HCT116 (cell line): Measurements from ENCODE around the gene ESR2. TPM values are rescaled to one million over a fixed set of nuclear protein-coding genes. Genes with fewer than 3 reads are reported as not detected.

Source experiments
- ATAC-seq: fragments of 200-7000 bp; cut with Tn5 transposase; 2 replicates; pipeline ENCODE4 v1.9.1; 2020; ENCODE audit warnings: mild to moderate bottlenecking, moderate library complexity
- BruUV-seq: library from RNA; stranded (reverse); fragments of 400-500 nt; replicated peaks from 2 replicates; lab custom pipeline; 2021; lab: Mats Ljungman, UMichigan
- CTCF ChIA-PET: fragments of 300-600 bp; sonication (Branson Sonifier 250); formaldehyde crosslinking; loops from one replicate; lab custom pipeline; 2021; ENCODE audit warnings: antibody characterized with exemption; lab: Charles Lee
- POLR2A ChIA-PET: fragments of 300-600, 350-600 bp; sonication (Branson Sonifier 250); formaldehyde crosslinking; loops from one replicate; lab custom pipeline; 2021; ENCODE audit warnings: antibody characterized with exemption; lab: Charles Lee
- RAD21 ChIA-PET, 2 experiments: fragments of 300-600 bp; sonication (Branson Sonifier 250); formaldehyde crosslinking; loops; one replicate each; lab custom pipeline; 2023; ENCODE audit warnings: low total read pairs in 2 of 2; ENCODE audit not compliant: uncharacterized antibody in 2 of 2, unreplicated experiment in 2 of 2, low non-redundant PET in 1 of 2; lab: Charles Lee
- DNase-seq: peaks from one replicate; pipeline ENCODE4 v3.0.0-alpha.2; 2010; ENCODE audit warnings: low read depth, low spot score
- H2AFZ ChIP-seq: fragments of 200-600 bp; shearing (Covaris generic), sonication (generic); 2 replicates; pipeline ENCODE4 v1.6.1; 2017; ENCODE audit warnings: low read depth, mixed run types, mixed read lengths, antibody characterized with exemption, low read length; ENCODE audit not compliant: poor library complexity, severe bottlenecking
- H3K27ac ChIP-seq: 2 replicates; pipeline ENCODE4 v1.5.1; 2012; ENCODE audit warnings: low read depth, low read length
- H3K27me3 ChIP-seq: fragments of 200-600 bp; sonication (generic); 2 replicates; pipeline ENCODE4 v1.6.1; 2016; ENCODE audit warnings: mixed run types, low read length, mixed read lengths; ENCODE audit not compliant: insufficient read depth
- H3K36me3 ChIP-seq, 2 experiments: fragments of 200-500 bp in 1 of 2; fragments of 200-600 bp in 1 of 2; sonication (Bioruptor generic) in 1 of 2; sonication (generic) in 1 of 2; 2 replicates each; pipeline versions ENCODE4 v1.5.1 to v1.6.1; 2014 to 2016; ENCODE audit warnings: low read length in 2 of 2, inconsistent platforms in 1 of 2, mixed read lengths in 1 of 2, mixed run types in 1 of 2; ENCODE audit not compliant: insufficient read depth in 2 of 2, control insufficient read depth in 1 of 2
- H3K4me1 ChIP-seq, 2 experiments: fragments of 200-600 bp in 1 of 2; sonication (generic) in 1 of 2; 2 replicates each; pipeline versions ENCODE4 v1.5.1 to v1.6.1; 2012 to 2017; ENCODE audit warnings: low read length in 2 of 2, inconsistent platforms in 1 of 2, mild to moderate bottlenecking in 1 of 2, mixed read lengths in 1 of 2, mixed run types in 1 of 2, moderate library complexity in 1 of 2; ENCODE audit not compliant: insufficient read depth in 2 of 2, control insufficient read depth in 1 of 2
- H3K4me2 ChIP-seq: fragments of 200-600 bp; sonication (generic); 2 replicates; pipeline ENCODE4 v1.6.1; 2017; ENCODE audit warnings: mixed run types, low read length, mixed read lengths
- H3K4me3 ChIP-seq, 2 experiments: fragments of 200-600 bp in 1 of 2; sonication (generic) in 1 of 2; replicated peaks in 1 of 2; 2 replicates each; pipeline ENCODE4 v1.5.1; 2011 to 2016; ENCODE audit warnings: low read length in 2 of 2, control low read depth in 1 of 2, low read depth in 1 of 2, mild to moderate bottlenecking in 1 of 2, mixed read lengths in 1 of 2, mixed run types in 1 of 2
- H3K79me2 ChIP-seq: fragments of 200-600 bp; sonication (generic); 2 replicates; pipeline ENCODE4 v1.6.1; 2017; ENCODE audit warnings: mild to moderate bottlenecking, mixed run types, low read length, moderate library complexity, mixed read lengths; ENCODE audit not compliant: insufficient read depth
- H3K9ac ChIP-seq: fragments of 200-600 bp; sonication (generic); 2 replicates; pipeline ENCODE4 v1.6.1; 2016; ENCODE audit warnings: low read length, mixed read lengths
- H3K9me2 ChIP-seq: fragments of 200-600 bp; sonication (generic), shearing (Covaris generic); 2 replicates; pipeline ENCODE4 v1.6.1; 2017; ENCODE audit warnings: mixed run types, mild to moderate bottlenecking, moderate library complexity; ENCODE audit not compliant: insufficient read depth
- H3K9me3 ChIP-seq, 2 experiments: fragments of 200-500 bp in 1 of 2; fragments of 200-600 bp in 1 of 2; sonication (Bioruptor generic) in 1 of 2; sonication (generic) in 1 of 2; 2 replicates each; pipeline ENCODE4 v1.6.1; 2014 to 2017; ENCODE audit warnings: low read length in 2 of 2, mixed read lengths in 2 of 2, inconsistent platforms in 1 of 2, low read depth in 1 of 2, mild to moderate bottlenecking in 1 of 2, mixed run types in 1 of 2, moderate library complexity in 1 of 2; ENCODE audit not compliant: control insufficient read depth in 1 of 2, insufficient read depth in 1 of 2
- H4K20me1 ChIP-seq: fragments of 200-600 bp; sonication (generic), shearing (Covaris generic); 2 replicates; pipeline ENCODE4 v1.6.1; 2017; ENCODE audit warnings: mixed run types, mild to moderate bottlenecking, moderate library complexity; ENCODE audit not compliant: insufficient read depth
- CEBPB ChIP-seq: IDR thresholded peaks from 2 replicates; pipeline ENCODE4 v1.6.1; 2012; ENCODE audit warnings: low read depth
- EGR1 ChIP-seq: IDR thresholded peaks from 2 replicates; pipeline ENCODE4 v1.6.1; 2012; ENCODE audit warnings: low read depth
- ELF1 ChIP-seq: IDR thresholded peaks from 2 replicates; pipeline ENCODE4 v1.6.1; 2012; ENCODE audit warnings: low read depth, borderline replicate concordance
- FOSL1 ChIP-seq: IDR thresholded peaks from 2 replicates; pipeline ENCODE4 v1.6.1; 2012; ENCODE audit warnings: low read depth
- JUND ChIP-seq: IDR thresholded peaks from 2 replicates; pipeline ENCODE4 v1.6.1; 2012
- POLR2A ChIP-seq: IDR thresholded peaks from 2 replicates; pipeline ENCODE4 v1.7.0; 2011; ENCODE audit warnings: borderline replicate concordance; ENCODE audit not compliant: insufficient read depth, insufficient read length; ENCODE audit errors: extremely low read depth
- POLR2AphosphoS5 ChIP-seq: IDR thresholded peaks from 2 replicates; pipeline ENCODE4 v1.6.1; 2011; ENCODE audit warnings: mild to moderate bottlenecking, low read depth, low read length, moderate library complexity
- SIN3A ChIP-seq: IDR thresholded peaks from 2 replicates; pipeline ENCODE4 v1.6.1; 2012; ENCODE audit warnings: low read depth
- SP1 ChIP-seq: IDR thresholded peaks from 2 replicates; pipeline ENCODE4 v1.6.1; 2012; ENCODE audit warnings: low read depth
- ZNF274 ChIP-seq: fragments of 200-500 bp; sonication (Bioruptor generic); IDR thresholded peaks from 2 replicates; pipeline ENCODE4 v1.6.1; 2014; ENCODE audit warnings: mild to moderate bottlenecking, low read depth, low read length, inconsistent platforms
- intact Hi-C: fragments of 100-400 bp; cut with micrococcal nuclease; formaldehyde crosslinking; loops from 2 replicates; pipeline ENCODE4 v1.10.0; 2022
- total RNA-seq: library from RNA; stranded (reverse); gene quantifications from one replicate; pipeline ENCODE4 v1.2.1, GENCODE V29; 2021; ENCODE audit not compliant: unreplicated experiment
- TF ChIP-seq, protein P1 (sequence below), 3 experiments: fragments of 200-600 bp in 1 of 3; sonication (generic) in 1 of 3; IDR thresholded peaks in 2 of 3; conservative IDR thresholded peaks in 1 of 3; 2 replicates each; pipeline ENCODE4 v1.5.1; 2012 to 2017; ENCODE audit warnings: low read depth in 2 of 3, low read length in 2 of 3, antibody characterized with exemption in 1 of 3, borderline replicate concordance in 1 of 3, control low read depth in 1 of 3, mild to moderate bottlenecking in 1 of 3, mixed read lengths in 1 of 3, mixed run types in 1 of 3, moderate library complexity in 1 of 3; ENCODE audit not compliant: insufficient read depth in 1 of 3
- TF ChIP-seq, protein P2 (sequence below): IDR thresholded peaks from 2 replicates; pipeline ENCODE4 v1.6.1; 2012; ENCODE audit warnings: low read depth
- TF ChIP-seq, protein P3 (sequence below): IDR thresholded peaks from 2 replicates; pipeline ENCODE4 v1.6.1; 2012
- TF ChIP-seq, protein P4 (sequence below): IDR thresholded peaks from 2 replicates; pipeline ENCODE4 v1.6.1; 2012
- TF ChIP-seq, protein P5 (sequence below): IDR thresholded peaks from 2 replicates; pipeline ENCODE4 v1.6.1; 2011; ENCODE audit warnings: mild to moderate bottlenecking, low read length, moderate library complexity; ENCODE audit not compliant: insufficient replicate concordance; ENCODE audit errors: extremely low read depth

ESR2 gene
- total RNA-seq, 1 experiment from 2014 or later, result 0.32 TPM

DNA sequence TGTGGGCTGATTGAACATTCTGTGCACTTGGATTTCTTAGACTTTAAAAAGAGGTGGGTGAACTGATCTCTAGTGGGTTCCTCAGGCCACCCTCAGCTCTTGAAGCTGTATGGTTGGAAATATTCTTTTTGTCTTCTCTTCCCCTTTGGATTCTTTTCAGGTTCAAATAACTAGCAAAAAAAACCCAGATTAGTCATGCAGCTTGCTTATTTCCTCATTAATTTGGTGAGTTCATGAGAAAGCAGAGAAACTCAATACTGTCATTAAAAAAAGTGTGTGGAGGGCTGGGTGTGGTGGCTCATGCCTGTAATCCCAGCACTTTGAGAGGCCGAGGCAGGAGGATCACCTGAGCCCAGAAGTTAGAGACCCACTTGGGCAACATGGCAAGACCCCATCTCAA is 183.4 kb downstream of the ESR2 start:
- CTCF ChIA-PET, result no interaction called here
- intact Hi-C loops, result no loop called here
- ATAC-seq, result no peak

More for the DNA sequence above, 183.4 kb downstream of the ESR2 start:
- ChIA-PET POLR2A (no interaction called here), RAD21 (no interaction called here)
- Histone ChIP-seq H3K79me2 (no peaks in the 10 kb centered on the region), H3K9me2 (no peaks in the 10 kb centered on the region), H3K4me2 (no peak overlapping the region), H2AFZ (no peak overlapping the region), H3K27me3 (no peaks in the 10 kb centered on the region), H4K20me1 (no peaks in the 10 kb centered on the region), H3K27ac (no peak overlapping the region), H3K36me3 (no peaks in the 10 kb centered on the region; a peak in 1 of 4 replicates), H3K9me3 (no peaks in the 10 kb centered on the region), H3K9ac (no peak overlapping the region), H3K4me3 (no peak overlapping the region), H3K4me1 (no peaks in the 10 kb centered on the region)
- TF ChIP-seq SP1, result no peak
- no peak for TF ChIP-seq SIN3A
- no peak for TF ChIP-seq EGR1
- TF ChIP-seq, protein P1, sequence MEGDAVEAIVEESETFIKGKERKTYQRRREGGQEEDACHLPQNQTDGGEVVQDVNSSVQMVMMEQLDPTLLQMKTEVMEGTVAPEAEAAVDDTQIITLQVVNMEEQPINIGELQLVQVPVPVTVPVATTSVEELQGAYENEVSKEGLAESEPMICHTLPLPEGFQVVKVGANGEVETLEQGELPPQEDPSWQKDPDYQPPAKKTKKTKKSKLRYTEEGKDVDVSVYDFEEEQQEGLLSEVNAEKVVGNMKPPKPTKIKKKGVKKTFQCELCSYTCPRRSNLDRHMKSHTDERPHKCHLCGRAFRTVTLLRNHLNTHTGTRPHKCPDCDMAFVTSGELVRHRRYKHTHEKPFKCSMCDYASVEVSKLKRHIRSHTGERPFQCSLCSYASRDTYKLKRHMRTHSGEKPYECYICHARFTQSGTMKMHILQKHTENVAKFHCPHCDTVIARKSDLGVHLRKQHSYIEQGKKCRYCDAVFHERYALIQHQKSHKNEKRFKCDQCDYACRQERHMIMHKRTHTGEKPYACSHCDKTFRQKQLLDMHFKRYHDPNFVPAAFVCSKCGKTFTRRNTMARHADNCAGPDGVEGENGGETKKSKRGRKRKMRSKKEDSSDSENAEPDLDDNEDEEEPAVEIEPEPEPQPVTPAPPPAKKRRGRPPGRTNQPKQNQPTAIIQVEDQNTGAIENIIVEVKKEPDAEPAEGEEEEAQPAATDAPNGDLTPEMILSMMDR (IDR thresholded peaks at IDR 0.05 in 2 of 3, conservative IDR thresholded peaks at IDR 0.05 in 1 of 3; ENCODE audit: borderline replicate concordance in 1 of 3, insufficient read depth in 1 of 3, low read depth in 2 of 3, low read length in 2 of 3), result no peak
- TF ChIP-seq, protein P2, sequence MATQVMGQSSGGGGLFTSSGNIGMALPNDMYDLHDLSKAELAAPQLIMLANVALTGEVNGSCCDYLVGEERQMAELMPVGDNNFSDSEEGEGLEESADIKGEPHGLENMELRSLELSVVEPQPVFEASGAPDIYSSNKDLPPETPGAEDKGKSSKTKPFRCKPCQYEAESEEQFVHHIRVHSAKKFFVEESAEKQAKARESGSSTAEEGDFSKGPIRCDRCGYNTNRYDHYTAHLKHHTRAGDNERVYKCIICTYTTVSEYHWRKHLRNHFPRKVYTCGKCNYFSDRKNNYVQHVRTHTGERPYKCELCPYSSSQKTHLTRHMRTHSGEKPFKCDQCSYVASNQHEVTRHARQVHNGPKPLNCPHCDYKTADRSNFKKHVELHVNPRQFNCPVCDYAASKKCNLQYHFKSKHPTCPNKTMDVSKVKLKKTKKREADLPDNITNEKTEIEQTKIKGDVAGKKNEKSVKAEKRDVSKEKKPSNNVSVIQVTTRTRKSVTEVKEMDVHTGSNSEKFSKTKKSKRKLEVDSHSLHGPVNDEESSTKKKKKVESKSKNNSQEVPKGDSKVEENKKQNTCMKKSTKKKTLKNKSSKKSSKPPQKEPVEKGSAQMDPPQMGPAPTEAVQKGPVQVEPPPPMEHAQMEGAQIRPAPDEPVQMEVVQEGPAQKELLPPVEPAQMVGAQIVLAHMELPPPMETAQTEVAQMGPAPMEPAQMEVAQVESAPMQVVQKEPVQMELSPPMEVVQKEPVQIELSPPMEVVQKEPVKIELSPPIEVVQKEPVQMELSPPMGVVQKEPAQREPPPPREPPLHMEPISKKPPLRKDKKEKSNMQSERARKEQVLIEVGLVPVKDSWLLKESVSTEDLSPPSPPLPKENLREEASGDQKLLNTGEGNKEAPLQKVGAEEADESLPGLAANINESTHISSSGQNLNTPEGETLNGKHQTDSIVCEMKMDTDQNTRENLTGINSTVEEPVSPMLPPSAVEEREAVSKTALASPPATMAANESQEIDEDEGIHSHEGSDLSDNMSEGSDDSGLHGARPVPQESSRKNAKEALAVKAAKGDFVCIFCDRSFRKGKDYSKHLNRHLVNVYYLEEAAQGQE, result no peak
- no peak for TF ChIP-seq POLR2A
- no peak for TF ChIP-seq JUND
- no peak for TF ChIP-seq CEBPB
- no peak for TF ChIP-seq FOSL1
- TF ChIP-seq ZNF274, result no peak
- TF ChIP-seq, protein P3, sequence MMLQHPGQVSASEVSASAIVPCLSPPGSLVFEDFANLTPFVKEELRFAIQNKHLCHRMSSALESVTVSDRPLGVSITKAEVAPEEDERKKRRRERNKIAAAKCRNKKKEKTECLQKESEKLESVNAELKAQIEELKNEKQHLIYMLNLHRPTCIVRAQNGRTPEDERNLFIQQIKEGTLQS, result no peak
- TF ChIP-seq, protein P4, sequence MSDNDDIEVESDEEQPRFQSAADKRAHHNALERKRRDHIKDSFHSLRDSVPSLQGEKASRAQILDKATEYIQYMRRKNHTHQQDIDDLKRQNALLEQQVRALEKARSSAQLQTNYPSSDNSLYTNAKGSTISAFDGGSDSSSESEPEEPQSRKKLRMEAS, result no peak
- TF ChIP-seq ELF1, result no peak
- TF ChIP-seq, protein P5, sequence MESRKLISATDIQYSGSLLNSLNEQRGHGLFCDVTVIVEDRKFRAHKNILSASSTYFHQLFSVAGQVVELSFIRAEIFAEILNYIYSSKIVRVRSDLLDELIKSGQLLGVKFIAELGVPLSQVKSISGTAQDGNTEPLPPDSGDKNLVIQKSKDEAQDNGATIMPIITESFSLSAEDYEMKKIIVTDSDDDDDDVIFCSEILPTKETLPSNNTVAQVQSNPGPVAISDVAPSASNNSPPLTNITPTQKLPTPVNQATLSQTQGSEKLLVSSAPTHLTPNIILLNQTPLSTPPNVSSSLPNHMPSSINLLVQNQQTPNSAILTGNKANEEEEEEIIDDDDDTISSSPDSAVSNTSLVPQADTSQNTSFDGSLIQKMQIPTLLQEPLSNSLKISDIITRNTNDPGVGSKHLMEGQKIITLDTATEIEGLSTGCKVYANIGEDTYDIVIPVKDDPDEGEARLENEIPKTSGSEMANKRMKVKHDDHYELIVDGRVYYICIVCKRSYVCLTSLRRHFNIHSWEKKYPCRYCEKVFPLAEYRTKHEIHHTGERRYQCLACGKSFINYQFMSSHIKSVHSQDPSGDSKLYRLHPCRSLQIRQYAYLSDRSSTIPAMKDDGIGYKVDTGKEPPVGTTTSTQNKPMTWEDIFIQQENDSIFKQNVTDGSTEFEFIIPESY, result no peak
- TF ChIP-seq POLR2AphosphoS5, result no peak
- DNase-seq, result no peak
- BruUV-seq, result no TSS peak
